B cell (primary cell): Measurements from ENCODE around the gene NFATC2. TPM values are rescaled to one million over a fixed set of nuclear protein-coding genes. Genes with fewer than 3 reads are reported as not detected.

Experiments
- ATAC-seq: fragments of 200-7000 bp; cut with Tn5 transposase; one replicate; pipeline ENCODE4 v1.10.0; 2021; ENCODE audit warnings: low read depth, mild to moderate bottlenecking, moderate number of reproducible peaks, moderate library complexity
- CTCF ChIA-PET: fragments of 350-600 bp; sonication (Branson Sonifier 250); formaldehyde crosslinking; loops from one replicate; lab custom pipeline; 2021; ENCODE audit warnings: antibody characterized with exemption, inconsistent platforms; lab: Charles Lee
- POLR2A ChIA-PET: fragments of 350-600 bp; sonication (Branson Sonifier 250); formaldehyde crosslinking; loops from one replicate; lab custom pipeline; 2021; ENCODE audit warnings: antibody characterized with exemption; lab: Charles Lee
- DNase-seq: peaks from one replicate; pipeline ENCODE4 v3.0.0; 2013
- H2AFZ ChIP-seq: 2 replicates; pipeline ENCODE4 v1.6.1; 2012; ENCODE audit warnings: mild to moderate bottlenecking, low read depth, low read length; ENCODE audit not compliant: insufficient read depth, poor library complexity, severe bottlenecking
- H3K27ac ChIP-seq, 2 donors: 1 replicate in 1 of 2; 2 replicates in 1 of 2; pipeline ENCODE4 v1.5.1; 2012 to 2013; ENCODE audit warnings: low read length in 2 of 2, mild to moderate bottlenecking in 2 of 2, moderate library complexity in 1 of 2
- H3K27me3 ChIP-seq, 4 experiments: fragments of 200-600 bp in 1 of 4; sonication (generic) in 1 of 4; replicated peaks in 1 of 4; 1 replicate in 2 of 4; 2 replicates in 2 of 4; pipeline versions ENCODE4 v1.6.1 to v1.7.0; 2013 to 2016; ENCODE audit warnings: low read length in 3 of 4, mild to moderate bottlenecking in 2 of 4, mixed read lengths in 1 of 4, moderate library complexity in 1 of 4; ENCODE audit not compliant: insufficient read depth in 4 of 4, control insufficient read depth in 3 of 4; ENCODE audit errors: control extremely low read depth in 1 of 4
- H3K36me3 ChIP-seq, 2 experiments: replicated peaks in 1 of 2; 1 replicate in 1 of 2; 2 replicates in 1 of 2; pipeline versions ENCODE4 v1.6.1 to v1.7.1; 2013; ENCODE audit warnings: low read length in 1 of 2; ENCODE audit not compliant: insufficient read depth in 2 of 2, control insufficient read depth in 1 of 2; ENCODE audit errors: control extremely low read depth in 1 of 2, extremely low read depth in 1 of 2
- H3K4me1 ChIP-seq, 2 donors: fragments of 200-600 bp in 1 of 2; sonication (generic) in 1 of 2; 1 replicate in 1 of 2; 2 replicates in 1 of 2; pipeline versions ENCODE4 v1.5.1 to v1.6.1; 2013 to 2017; ENCODE audit warnings: low read length in 2 of 2; ENCODE audit not compliant: control insufficient read depth in 2 of 2, insufficient read depth in 2 of 2
- H3K4me2 ChIP-seq: replicated peaks from 2 replicates; pipeline ENCODE3; 2012; ENCODE audit warnings: mild to moderate bottlenecking, low read depth, low read length; ENCODE audit not compliant: poor library complexity, severe bottlenecking
- H3K4me3 ChIP-seq, 5 experiments: fragments of 200-600 bp in 1 of 5; sonication (generic) in 1 of 5; 1 replicate in 3 of 5; 2 replicates in 2 of 5; pipeline versions ENCODE4 v1.5.1 to v1.7.0; 2011 to 2016; ENCODE audit warnings: low read length in 4 of 5, mild to moderate bottlenecking in 4 of 5, low read depth in 2 of 5, control low read depth in 1 of 5, moderate library complexity in 1 of 5; ENCODE audit not compliant: insufficient read depth in 1 of 5; ENCODE audit errors: control extremely low read depth in 1 of 5, extremely low read depth in 1 of 5
- H3K79me2 ChIP-seq: fragments of 200-600 bp; sonication (generic); one replicate; pipeline ENCODE4 v1.6.0; 2016; ENCODE audit warnings: low read length; ENCODE audit not compliant: control insufficient read depth, insufficient read depth
- H3K9ac ChIP-seq: fragments of 200-600 bp; sonication (generic); 2 replicates; pipeline ENCODE4 v1.6.1; 2017; ENCODE audit warnings: mild to moderate bottlenecking, low read length, moderate library complexity
- H3K9me3 ChIP-seq, 3 donors: one replicate each; pipeline versions ENCODE4 v1.6.1 to v1.7.1; 2013; ENCODE audit warnings: low read length in 2 of 3; ENCODE audit not compliant: control insufficient read depth in 2 of 3, insufficient read depth in 1 of 3; ENCODE audit errors: control extremely low read depth in 1 of 3
- H4K20me1 ChIP-seq: 2 replicates; pipeline ENCODE4 v1.6.0; 2012; ENCODE audit warnings: mild to moderate bottlenecking, low read length; ENCODE audit not compliant: insufficient read depth, control insufficient read depth, poor library complexity, severe bottlenecking
- H3K27ac Mint-ChIP-seq: one replicate; pipeline ENCODE4 v1.8.0; 2021; ENCODE audit warnings: mixed read lengths
- H3K27me3 Mint-ChIP-seq: one replicate; pipeline ENCODE4 v1.8.0; 2021; ENCODE audit warnings: mixed read lengths
- H3K4me1 Mint-ChIP-seq: one replicate; pipeline ENCODE4 v1.8.0; 2021; ENCODE audit warnings: mixed read lengths
- H3K4me3 Mint-ChIP-seq: one replicate; pipeline ENCODE4 v1.8.0; 2021; ENCODE audit warnings: mixed read lengths
- H3K9me3 Mint-ChIP-seq: one replicate; pipeline ENCODE4 v1.8.0; 2022; ENCODE audit warnings: mixed read lengths; ENCODE audit not compliant: insufficient read depth
- CTCF ChIP-seq: fragments of 200-600 bp; IDR thresholded peaks from one replicate; pipeline ENCODE4 v1.8.0; 2022; ENCODE audit warnings: antibody characterized with exemption, mild to moderate bottlenecking
- EZH2 ChIP-seq: IDR thresholded peaks from 2 replicates; pipeline ENCODE4 v1.6.1; 2012; ENCODE audit warnings: borderline replicate concordance, low read depth, mild to moderate bottlenecking, moderate library complexity, low read length; ENCODE audit not compliant: insufficient read depth, poor library complexity, severe bottlenecking
- WGBS: methylation state at CpG from one replicate; pipeline ENCODE4 v1.1.5; 2013; ENCODE audit warnings: missing lambda C conversion rate; ENCODE audit not compliant: insufficient coverage; 5-methylcytosine and 5-hydroxymethylcytosine counted together
- intact Hi-C: fragments of 100-400 bp; cut with micrococcal nuclease; formaldehyde crosslinking; loops from one replicate; pipeline ENCODE4 v1.10.0; 2022
- polyA plus RNA-seq: library from polyadenylated mRNA; depleted of rRNA; stranded (reverse); fragments of >200 nt; gene quantifications from 2 replicates; pipeline ENCODE4 v1.2.3, GENCODE V29; 2012
- total RNA-seq, 2 donors: library from RNA; stranded (reverse); fragments of 120-200 nt in 1 of 2; gene quantifications; 1 replicate in 1 of 2; 2 replicates in 1 of 2; pipeline versions ENCODE4 v1.2.3 to v1.2.4, GENCODE V29; 2013 to 2022

The NFATC2 gene
- total and polyA plus RNA-seq, 2 donors (not counting 1 experiment from before 2014, with no cell fraction given): 10.1 to 38.0 TPM

DNA sequence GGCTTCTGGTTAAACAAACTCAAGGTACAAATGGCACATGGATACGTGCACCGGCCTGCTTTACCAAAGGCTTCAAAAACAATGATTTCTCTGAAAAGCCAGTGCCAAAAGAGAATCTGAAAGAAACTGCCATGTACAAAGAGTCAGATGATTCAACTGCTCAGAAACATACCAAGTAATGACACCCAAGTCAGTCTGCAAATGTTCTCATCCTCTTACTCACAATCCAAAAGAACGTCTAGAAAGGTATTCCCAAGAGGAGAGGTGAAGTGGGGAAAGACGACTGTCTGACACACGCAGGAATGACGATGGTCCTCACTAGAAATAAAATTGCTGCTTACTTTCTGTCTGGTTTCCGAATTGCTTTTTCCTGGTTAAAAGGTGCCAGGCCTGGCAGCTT, 52.9 kb downstream of the NFATC2 start:
- H3K27ac Mint-ChIP-seq: no peak overlapping the region
- H3K27ac ChIP-seq: no peak overlapping the region
- no peak for TF ChIP-seq EZH2
- no peak for TF ChIP-seq CTCF
- H3K9me3 ChIP-seq: no peaks in the 10 kb centered on the region
- no peak overlapping the region for H3K4me2 ChIP-seq
- intact Hi-C loops: loop anchor here (5.0 to 10.0 kb wide), 2 partner anchors 38 to 105 kb away; no protein-coding TSS in a partner anchor
- ChIA-PET POLR2A (no interaction called here), CTCF (no interaction called here)
- no peaks in the 10 kb centered on the region for H3K27me3 Mint-ChIP-seq
- H3K9ac ChIP-seq: no peak overlapping the region
- peaks cover 0 to 69% of the 10 kb centered on the region in 2 experiments for H3K36me3 ChIP-seq
- WGBS: 95% methylated on average over 4 of the region's 7 CpGs
- H3K4me1 Mint-ChIP-seq: peaks cover 34% of the 10 kb centered on the region
- peaks cover 31 to 38% of the 10 kb centered on the region in 2 donors for H3K4me1 ChIP-seq
- no peaks in the 10 kb centered on the region for H3K27me3 ChIP-seq
- no peak overlapping the region for H3K4me3 Mint-ChIP-seq
- no peak overlapping the region for H2AFZ ChIP-seq
- DNase-seq: no peak
- H4K20me1 ChIP-seq: peaks cover 63% of the 10 kb centered on the region
- H3K9me3 Mint-ChIP-seq: no peaks in the 10 kb centered on the region
- no peak for ATAC-seq
- no peak overlapping the region for H3K4me3 ChIP-seq
- peaks cover 97% of the 10 kb centered on the region for H3K79me2 ChIP-seq

GRCh38 chr20:51488331-51488730, 54.2 kb downstream of the NFATC2 start:
- WGBS: 87% methylated on average over 3 of the region's 5 CpGs
- Mint-ChIP-seq H3K4me1 (peaks cover 25% of the 10 kb centered on the region), H3K4me3 (no peak overlapping the region), H3K27me3 (no peaks in the 10 kb centered on the region), H3K9me3 (no peaks in the 10 kb centered on the region), H3K27ac (no peak overlapping the region)
- H3K36me3 ChIP-seq: peaks cover 0 to 70% of the 10 kb centered on the region in 2 experiments
- H3K27ac ChIP-seq: no peak overlapping the region
- ChIA-PET POLR2A (no interaction called here), CTCF (interaction anchor here (1.3 to 1.5 kb wide), 2 partner anchors 14 to 54 kb away, joined by 4 read pairs; partner anchors contain the start of gene NFATC2)
- no peaks in the 10 kb centered on the region for H3K27me3 ChIP-seq
- intact Hi-C loops: no loop called here
- TF ChIP-seq EZH2: no peak
- no peak for TF ChIP-seq CTCF
- peaks cover 18 to 25% of the 10 kb centered on the region in 2 donors for H3K4me1 ChIP-seq
- no peak overlapping the region for H2AFZ ChIP-seq
- peaks cover 67% of the 10 kb centered on the region for H4K20me1 ChIP-seq
- H3K4me3 ChIP-seq: no peak overlapping the region
- no peak overlapping the region for H3K9ac ChIP-seq
- H3K4me2 ChIP-seq: no peak overlapping the region
- DNase-seq (no peak), ATAC-seq (no peak)
- H3K79me2 ChIP-seq: peaks cover 97% of the 10 kb centered on the region
- H3K9me3 ChIP-seq: no peaks in the 10 kb centered on the region
